HG02759 (cell line): Measurements from ENCODE around the gene GABPA.

Experiments used
- ATAC-seq: cut with Tn5 transposase; IDR thresholded peaks from one replicate; pipeline ENCODE4 v1.9.1; 2021; ENCODE audit warnings: mild to moderate bottlenecking, moderate library complexity; ENCODE audit not compliant: unreplicated experiment

The GABPA gene

GRCh38 chr21:25801217-25802014 is 66.6 kb downstream of the GABPA start:
- ATAC-seq, result peak; percentile 100

- ATAC-seq, result no peak
Measured at GRCh38 chr21:25806060-25806459, 71.3 kb downstream of the GABPA start.

- ATAC-seq, result no peak
Measured at GRCh38 chr21:25807191-25807590, 72.4 kb downstream of the GABPA start.

GRCh38 chr21:25809013-25809412 is 74.2 kb downstream of the GABPA start:
- no peak for ATAC-seq

GRCh38 chr21:25811186-25811585 is 76.4 kb downstream of the GABPA start:
- no peak for ATAC-seq

GRCh38 chr21:25813917-25814316 is 79.1 kb downstream of the GABPA start:
- ATAC-seq, result no peak

GRCh38 chr21:25818121-25818520 is 83.3 kb downstream of the GABPA start:
- no peak for ATAC-seq

GRCh38 chr21:25818551-25818950 is 83.8 kb downstream of the GABPA start:
- no peak for ATAC-seq
